NCI-H2171 treated with DMSO at 0.1 percent for 48 hours (cell line): ENCODE results near the gene TKTL1.
"Not testable (repeated sequence)": the region's sequence is repeated elsewhere in the genome, so short reads cannot be mapped to it uniquely, and the experiment has no call there.

Experiments
- DNase-seq: peaks from one replicate; lab custom pipeline; 2025; lab: John Stamatoyannopoulos, UW

TKTL1 gene

DNA sequence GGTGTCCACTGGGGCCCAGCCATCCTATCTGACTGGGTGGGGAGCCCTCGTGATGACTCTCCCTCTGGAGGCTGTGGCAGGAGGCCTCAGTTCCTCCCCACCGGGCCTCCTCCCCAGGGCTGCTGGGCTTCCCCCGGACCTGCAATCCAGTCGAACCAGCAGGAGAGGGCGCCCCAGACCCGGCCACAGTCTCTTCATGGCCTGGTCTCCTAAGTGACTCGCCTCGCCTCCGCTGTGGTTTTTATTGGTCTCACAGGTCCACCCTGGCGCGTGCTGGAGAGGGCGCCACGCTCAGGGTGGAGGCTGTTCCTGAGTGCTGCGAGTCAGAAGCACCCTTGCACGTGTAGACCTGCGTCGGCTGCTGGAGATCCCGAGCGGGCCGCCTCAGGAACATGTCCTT is 48.0 kb downstream of the TKTL1 start:
- DNase-seq: not testable (repeated sequence)

GRCh38 chrX:154348114-154348531 is 52.5 kb downstream of the TKTL1 start:
- DNase-seq: no peak

- no peak for DNase-seq
Measured at GRCh38 chrX:154348646-154349358, 53.2 kb downstream of the TKTL1 start.

DNA sequence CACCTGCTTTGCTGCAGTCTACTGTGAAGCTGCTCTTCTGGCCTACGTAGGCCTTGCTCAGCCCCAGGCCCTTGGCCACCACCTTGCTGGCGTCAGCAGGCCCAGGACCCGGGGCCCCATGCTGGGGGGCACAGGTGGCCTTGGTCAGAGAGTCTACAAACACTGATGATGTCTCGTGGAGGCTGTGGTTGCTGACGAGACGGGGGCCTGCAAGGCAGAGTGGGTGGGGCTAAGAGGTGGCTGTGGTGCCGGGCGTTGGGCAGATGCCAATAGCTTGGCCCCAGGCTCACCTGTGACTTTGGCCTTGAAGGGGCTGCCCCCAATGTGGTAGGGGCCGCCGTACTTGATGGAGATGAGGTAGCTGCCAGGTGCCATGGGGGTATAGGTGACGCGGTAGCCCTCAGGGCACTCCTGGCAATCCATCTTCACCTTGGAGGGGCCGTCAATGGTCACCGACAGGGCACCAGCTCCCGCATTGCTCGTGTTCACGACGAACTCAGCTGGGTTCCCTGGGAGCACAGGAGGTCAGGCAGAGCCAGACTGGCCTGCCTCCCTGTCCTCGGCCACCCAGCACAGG is 53.9 kb downstream of the TKTL1 start:
- no peak for DNase-seq

GRCh38 chrX:154349979-154350378 is 54.4 kb downstream of the TKTL1 start:
- no peak for DNase-seq

- no peak for DNase-seq
Measured at GRCh38 chrX:154350429-154351182, 55.0 kb downstream of the TKTL1 start.

- no peak for DNase-seq
Measured at GRCh38 chrX:154351183-154352011, 55.8 kb downstream of the TKTL1 start.

GRCh38 chrX:154352012-154352401 is 56.4 kb downstream of the TKTL1 start:
- no peak for DNase-seq

DNA sequence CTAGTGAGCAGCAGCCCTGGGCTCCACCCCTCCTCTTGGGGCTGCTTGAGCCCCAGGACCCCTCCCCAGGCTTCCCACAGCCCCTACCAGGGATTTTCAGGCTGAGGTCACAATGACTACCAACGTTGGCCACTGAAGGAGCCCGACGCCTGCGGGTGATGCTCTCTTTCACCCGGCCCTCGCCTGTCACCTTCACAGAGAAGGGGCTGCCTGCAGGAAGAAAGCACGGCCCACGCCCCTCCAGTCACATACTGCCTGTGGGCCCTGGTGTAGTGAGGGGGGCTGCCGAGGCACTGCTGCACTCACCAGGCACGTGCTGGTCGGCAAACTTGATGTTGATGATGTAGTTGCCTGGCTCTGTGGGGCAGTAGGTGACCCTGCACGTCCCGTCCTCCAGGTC is 56.9 kb downstream of the TKTL1 start:
- no peak for DNase-seq

DNA sequence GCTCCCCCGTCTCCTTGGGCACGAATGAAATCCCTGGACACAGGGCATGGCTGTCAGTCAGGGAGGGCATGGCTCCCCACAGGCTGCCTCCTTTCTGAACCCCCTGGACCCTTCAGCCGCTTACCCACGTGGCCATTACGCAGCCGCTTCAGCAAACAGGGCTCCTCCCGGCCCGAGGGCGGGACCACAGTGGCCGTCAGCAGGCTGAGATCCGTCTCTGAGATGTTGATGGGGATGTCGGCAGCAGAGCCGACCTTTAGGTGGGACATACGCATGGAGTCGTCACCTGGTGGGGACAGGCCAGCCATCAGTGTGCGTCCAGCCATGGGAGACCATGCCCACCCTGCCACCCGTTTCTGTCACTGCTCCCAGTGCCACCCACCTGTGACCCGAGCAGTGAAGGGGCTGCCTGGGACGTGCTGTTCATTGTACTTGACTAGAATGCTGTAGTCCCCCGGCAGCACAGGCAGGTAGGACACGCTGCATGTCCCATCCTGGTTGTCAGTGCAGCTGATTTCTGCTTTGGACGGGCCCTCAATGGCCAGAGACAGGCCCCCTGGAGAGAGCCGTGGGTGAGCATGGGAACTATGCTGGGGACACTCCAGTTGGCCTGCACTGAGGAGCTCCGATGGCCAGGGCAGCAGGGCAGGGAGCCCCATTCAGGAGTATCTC is 57.7 kb downstream of the TKTL1 start:
- no peak for DNase-seq

DNA sequence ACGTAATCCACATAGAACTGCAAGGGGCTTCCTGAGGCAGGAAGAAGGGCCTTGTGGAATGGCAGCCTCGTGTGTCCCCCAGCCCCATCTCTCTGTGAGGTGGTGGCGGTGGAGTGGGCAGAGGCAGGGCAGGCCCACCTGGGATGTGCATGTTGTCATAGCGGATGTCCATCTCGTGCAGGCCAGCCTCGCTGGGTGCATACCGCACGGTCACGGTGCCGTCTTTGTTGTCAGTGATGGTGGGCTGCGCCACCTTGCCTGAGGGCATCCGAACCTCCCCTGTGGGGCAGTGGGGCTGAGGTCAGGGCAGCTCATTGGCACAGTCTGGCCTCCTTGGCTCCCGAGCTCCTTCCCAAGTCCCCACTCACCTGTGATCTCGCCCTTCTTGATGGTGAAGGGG is 58.4 kb downstream of the TKTL1 start:
- no peak for DNase-seq

DNA sequence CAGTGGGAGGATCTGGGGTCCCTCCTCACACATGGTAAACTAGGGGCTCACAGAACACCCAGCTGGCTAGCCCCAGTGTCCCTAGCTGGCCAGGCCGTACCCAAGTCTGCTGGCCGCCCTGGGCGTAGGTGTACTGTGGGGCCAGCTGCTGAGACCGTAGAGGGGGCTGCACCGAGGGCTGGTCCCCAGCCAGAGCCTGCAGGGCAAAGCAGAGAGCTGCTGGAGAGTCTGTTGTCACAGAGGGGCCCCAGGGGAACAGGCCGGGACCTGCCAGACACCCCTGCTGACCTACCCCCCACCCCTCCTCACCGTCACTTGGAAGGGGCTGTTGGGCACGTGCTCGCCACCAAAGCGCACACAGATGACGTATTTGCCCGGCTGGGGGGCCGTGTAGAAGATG is 58.9 kb downstream of the TKTL1 start:
- DNase-seq: no peak

DNA sequence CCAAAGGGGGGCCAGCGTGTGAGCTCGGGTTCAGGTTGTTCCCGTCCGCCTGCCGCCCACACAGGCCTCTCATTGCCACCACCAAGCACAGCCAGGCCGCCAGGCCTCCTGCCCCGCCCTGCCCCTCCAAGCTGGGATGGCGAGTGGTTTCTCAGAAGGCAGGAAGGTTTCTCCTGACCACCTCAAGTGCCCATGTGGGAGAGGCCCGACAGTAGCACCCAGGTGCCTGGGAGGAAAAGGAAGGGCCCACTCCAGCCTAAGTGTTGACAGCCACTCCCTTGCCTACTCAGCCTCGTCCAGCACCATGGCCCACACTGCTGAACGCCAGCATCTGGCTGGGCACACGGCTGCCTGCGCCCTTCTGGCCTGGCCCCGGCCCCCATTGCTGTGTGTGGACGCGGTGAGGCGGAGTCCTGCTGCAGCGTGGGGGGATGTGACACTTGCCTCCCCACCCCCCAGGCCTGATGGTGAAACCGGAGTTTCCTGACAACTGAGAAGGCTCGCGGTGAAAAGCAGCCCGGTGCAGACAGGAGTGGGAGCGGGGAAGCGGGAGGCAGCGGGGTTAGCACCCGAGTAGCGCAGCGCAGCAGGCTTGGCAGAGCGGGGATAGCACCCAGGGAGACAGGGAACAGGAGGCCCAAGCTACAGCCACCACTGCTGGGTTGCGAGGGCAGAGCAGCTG is 59.6 kb downstream of the TKTL1 start:
- DNase-seq: no peak

- DNase-seq: no peak
Measured at GRCh38 chrX:154355776-154356140, 60.2 kb downstream of the TKTL1 start.

- no peak for DNase-seq
Measured at GRCh38 chrX:154356596-154356995, 61.0 kb downstream of the TKTL1 start.

DNA sequence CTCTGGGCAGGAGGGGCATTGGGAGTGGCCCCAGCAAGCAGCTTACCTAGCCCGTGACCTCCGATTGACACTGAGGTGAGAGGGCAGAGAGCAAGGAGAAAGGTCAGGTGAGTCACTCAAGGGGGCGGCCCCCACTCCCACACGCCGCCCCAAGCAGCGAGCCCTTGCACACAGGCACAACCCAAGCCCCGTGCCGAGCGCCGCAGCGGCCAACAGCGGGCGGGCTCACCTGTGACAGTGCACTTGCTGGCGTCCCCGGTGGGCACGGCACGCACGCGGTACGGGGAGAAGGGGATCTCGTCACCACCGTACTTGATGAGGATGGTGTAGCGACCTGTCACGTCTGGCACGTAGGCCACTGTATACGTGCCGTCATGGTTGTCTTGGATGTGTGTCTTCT is 61.6 kb downstream of the TKTL1 start:
- no peak for DNase-seq

DNA sequence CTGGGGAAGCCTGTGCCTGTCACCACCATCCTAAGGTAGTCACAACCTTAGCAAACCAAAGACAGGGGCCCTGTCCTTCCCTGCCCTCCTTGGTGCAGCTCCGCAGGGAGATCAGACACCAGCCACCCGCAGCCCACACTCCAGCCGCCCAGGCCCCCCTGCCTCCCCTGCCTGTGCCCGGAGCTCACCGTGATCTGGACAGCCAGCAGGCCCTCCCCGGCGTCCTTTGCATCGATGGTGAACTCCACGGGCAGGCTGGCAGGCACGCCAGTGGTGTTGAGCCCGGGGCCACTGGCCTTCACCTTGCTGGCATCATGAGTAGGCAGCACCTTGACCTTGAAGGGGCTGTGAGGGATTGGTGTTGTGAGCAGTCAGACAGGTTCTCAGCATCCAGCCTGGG is 62.4 kb downstream of the TKTL1 start:
- DNase-seq: no peak

GRCh38 chrX:154358829-154359228 is 63.2 kb downstream of the TKTL1 start:
- no peak for DNase-seq

- no peak for DNase-seq
Measured at GRCh38 chrX:154359362-154360154, 64.0 kb downstream of the TKTL1 start.

- DNase-seq: no peak
Measured at GRCh38 chrX:154360155-154360713, 64.6 kb downstream of the TKTL1 start.
